T-helper 17 cell (primary cell): Measurements from ENCODE around the gene EIF2B2. TPM values are rescaled to one million over a fixed set of nuclear protein-coding genes. Genes with fewer than 3 reads are reported as not detected.

ENCODE experiments used
- ATAC-seq: fragments of 150-1000 bp; cut with Tn5 transposase; 2 replicates; pipeline ENCODE4 v1.10.0; 2021; ENCODE audit warnings: mild to moderate bottlenecking, moderate library complexity
- DNase-seq, 3 donors: peaks; one replicate each; pipeline versions ENCODE4 v3.0.0 to v3.0.0-alpha.2; 2020 to 2021
- H3K9me3 ChIP-seq: one replicate; pipeline ENCODE4 v1.7.0; 2013; ENCODE audit warnings: low read length, mild to moderate bottlenecking; ENCODE audit not compliant: control insufficient read depth, poor library complexity, severe bottlenecking
- H3K27ac Mint-ChIP-seq: one replicate; pipeline ENCODE4 v1.8.0; 2022; ENCODE audit warnings: mild to moderate bottlenecking, moderate library complexity, mixed read lengths
- H3K27me3 Mint-ChIP-seq: one replicate; pipeline ENCODE4 v1.8.0; 2022; ENCODE audit warnings: mixed read lengths
- H3K36me3 Mint-ChIP-seq: one replicate; pipeline ENCODE4 v1.8.0; 2022; ENCODE audit warnings: low read depth, mixed read lengths
- H3K4me1 Mint-ChIP-seq: one replicate; pipeline ENCODE4 v1.8.0; 2022; ENCODE audit warnings: mild to moderate bottlenecking, mixed read lengths
- H3K4me3 Mint-ChIP-seq: one replicate; pipeline ENCODE4 v1.8.0; 2022; ENCODE audit warnings: mild to moderate bottlenecking, moderate library complexity, mixed read lengths
- total RNA-seq, 4 donors: library from RNA in 2 of 4; stranded (reverse) in 2 of 4; gene quantifications; one replicate each; pipeline ENCODE4 v1.2.3 and lab custom pipeline; 2022 to 2026

The EIF2B2 gene
- total RNA-seq, 2 donors from 2014 or later: 22.9 to 25.9 TPM

DNA sequence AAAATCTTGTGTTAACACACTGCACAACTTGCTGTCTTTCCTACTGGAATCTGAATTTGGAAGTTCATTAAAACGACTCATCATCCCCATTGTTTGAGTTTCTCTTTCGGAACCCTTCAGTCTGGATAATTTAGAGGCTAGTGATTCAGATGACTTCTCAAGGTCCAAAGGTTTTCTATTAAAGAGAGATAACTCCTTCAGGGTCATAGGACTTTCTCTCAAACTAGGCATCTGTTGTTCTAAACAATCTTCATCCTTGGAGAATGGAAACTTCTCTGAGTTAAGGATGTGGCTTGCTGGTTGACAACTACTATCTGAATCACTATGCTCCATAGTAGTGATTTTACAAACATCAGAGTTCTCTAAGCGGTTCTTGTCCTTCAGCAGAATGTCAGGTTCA lies 44.2 kb downstream of the EIF2B2 start:
- Mint-ChIP-seq H3K27ac (no peak overlapping the region), H3K36me3 (no peaks in the 10 kb centered on the region)
- ATAC-seq: no peak

DNA sequence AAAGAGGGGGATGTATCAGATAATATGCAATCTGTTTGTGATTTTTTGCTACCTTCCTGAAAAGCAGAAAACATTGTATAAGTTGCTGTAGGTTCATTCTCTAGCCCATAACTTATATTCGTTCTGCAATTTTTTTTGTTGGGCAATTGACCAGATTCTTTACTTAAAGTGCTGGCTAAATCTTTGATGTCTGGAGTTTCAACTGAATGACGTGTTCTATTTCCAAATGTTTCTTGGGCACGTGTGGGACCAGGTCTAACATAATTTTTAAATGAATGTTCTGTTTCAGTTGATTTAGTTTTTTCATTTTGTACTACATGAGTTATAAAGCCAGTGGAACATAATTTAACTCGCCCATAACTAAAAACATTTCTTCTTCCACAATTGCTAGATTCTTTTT lies 44.8 kb downstream of the EIF2B2 start:
- no peaks in the 10 kb centered on the region for H3K9me3 ChIP-seq
- H3K36me3 Mint-ChIP-seq: no peaks in the 10 kb centered on the region
- no peak for DNase-seq
- ATAC-seq: no peak
- peaks cover 42% of the 10 kb centered on the region for H3K4me1 Mint-ChIP-seq
- no peaks in the 10 kb centered on the region for H3K27me3 Mint-ChIP-seq
- no peak overlapping the region for H3K27ac Mint-ChIP-seq
- H3K4me3 Mint-ChIP-seq: no peak overlapping the region

More for the DNA sequence above, 44.2 kb downstream of the EIF2B2 start:
- no peaks in the 10 kb centered on the region for H3K9me3 ChIP-seq
- Mint-ChIP-seq H3K4me3 (no peak overlapping the region), H3K4me1 (peaks cover 42% of the 10 kb centered on the region), H3K27me3 (no peaks in the 10 kb centered on the region)
- DNase-seq: no peak

DNA sequence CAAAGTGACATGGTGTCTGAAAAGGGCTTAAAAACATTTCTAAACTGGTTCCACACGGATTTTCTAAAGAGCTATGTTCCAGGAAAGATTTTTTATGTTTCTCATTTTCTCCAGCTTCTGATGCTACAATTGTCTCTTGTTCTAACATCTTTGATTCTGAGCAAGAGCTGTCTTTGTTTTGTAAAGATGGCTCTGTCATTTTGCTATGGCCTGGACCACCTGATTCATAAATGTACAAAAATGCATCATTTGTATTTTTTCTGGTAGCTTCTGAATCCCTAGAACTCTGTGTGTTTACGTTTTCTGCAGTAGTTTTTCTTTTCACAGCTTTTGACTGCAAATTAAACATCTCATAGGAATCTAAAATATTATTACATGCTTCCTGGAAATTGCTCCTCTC lies 45.4 kb downstream of the EIF2B2 start:
- no peak for DNase-seq
- Mint-ChIP-seq H3K27ac (no peak overlapping the region), H3K4me3 (no peak overlapping the region), H3K36me3 (no peaks in the 10 kb centered on the region), H3K4me1 (peaks cover 42% of the 10 kb centered on the region), H3K27me3 (no peaks in the 10 kb centered on the region)
- no peaks in the 10 kb centered on the region for H3K9me3 ChIP-seq
- no peak for ATAC-seq

DNA sequence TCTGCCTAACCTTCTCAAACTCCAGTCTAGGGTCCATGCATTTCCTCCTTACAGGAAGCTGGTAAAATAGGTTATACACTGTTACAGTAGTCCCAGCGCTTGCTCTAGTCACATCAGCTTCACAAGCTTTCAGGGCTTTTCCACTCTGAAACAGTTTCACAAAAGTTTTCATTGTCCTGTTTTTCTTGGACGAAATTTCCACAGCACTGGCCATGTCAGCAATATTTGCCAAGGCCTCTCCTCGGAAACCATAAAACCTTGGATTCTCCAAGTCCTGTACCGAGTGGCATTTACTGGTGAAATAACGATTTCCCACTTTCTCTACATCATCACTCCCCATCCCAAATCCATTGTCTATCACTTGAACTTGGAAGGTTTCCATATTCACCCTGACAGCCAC lies 46.4 kb downstream of the EIF2B2 start:
- Mint-ChIP-seq H3K36me3 (no peaks in the 10 kb centered on the region), H3K4me1 (peaks cover 39% of the 10 kb centered on the region), H3K27ac (no peak overlapping the region), H3K27me3 (no peaks in the 10 kb centered on the region), H3K4me3 (no peak overlapping the region)
- DNase-seq: no peak
- H3K9me3 ChIP-seq: no peaks in the 10 kb centered on the region
- no peak for ATAC-seq

DNA sequence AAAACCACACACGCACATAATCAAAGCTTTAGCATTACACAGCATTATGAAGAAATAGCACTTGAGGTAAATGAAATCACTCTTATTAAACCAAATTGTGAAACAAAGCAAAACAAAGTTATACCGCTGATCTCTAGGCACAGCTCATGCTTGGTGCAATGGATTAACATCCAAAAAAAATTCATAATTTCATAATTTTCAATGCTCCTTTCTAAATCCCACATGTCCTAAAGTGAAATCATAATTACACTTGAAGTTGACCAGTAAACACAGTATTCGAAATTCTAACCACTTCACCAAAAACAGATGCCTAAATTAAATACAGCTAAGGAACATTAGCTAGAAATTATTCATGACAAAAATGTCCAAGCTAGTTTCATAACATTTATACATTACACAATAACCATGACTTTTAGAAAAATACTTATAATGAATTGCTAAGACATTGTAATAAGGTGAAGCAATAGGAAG lies 47.0 kb downstream of the EIF2B2 start:
- peaks cover 34% of the 10 kb centered on the region for H3K4me1 Mint-ChIP-seq
- DNase-seq (no peak), ATAC-seq (no peak)
- no peak overlapping the region for H3K27ac Mint-ChIP-seq
- H3K36me3 Mint-ChIP-seq: no peaks in the 10 kb centered on the region
- no peaks in the 10 kb centered on the region for H3K27me3 Mint-ChIP-seq
- peak overlapping the region; percentile 95 for H3K4me3 Mint-ChIP-seq
- H3K9me3 ChIP-seq: no peaks in the 10 kb centered on the region

DNA sequence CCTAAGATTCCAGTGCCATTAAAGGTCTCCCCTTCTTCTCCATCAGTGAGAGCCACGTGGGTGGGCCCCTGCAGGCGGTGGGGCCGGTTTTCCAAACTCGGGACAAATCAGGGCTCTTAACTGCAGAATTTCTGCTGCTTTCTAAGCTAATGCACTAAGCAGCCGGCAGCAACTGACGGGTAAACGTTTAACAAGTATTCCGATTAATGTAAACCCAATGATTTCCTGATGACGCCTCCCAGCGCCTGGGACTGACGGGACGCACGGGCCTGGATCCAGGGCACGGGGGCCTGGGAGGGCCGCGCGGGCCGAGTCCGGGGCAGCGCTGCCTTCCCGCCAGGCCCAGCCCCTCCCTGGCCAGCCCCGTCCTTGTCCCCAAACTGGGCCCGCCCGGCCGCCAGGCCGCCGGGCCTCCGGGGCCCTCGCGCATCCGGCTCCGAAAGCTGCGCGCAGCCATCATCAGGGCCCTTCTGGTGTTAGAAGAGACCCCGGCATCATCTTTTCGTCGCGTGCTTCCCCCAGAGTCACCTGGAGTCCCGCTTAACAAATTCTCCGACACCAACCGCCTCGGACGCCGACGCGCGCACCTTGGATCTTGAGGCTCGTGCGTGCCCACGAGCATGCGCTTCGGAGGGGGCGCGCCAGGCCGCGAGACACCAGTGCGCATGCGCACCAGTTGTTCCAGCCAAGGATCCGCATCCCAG lies 48.3 kb downstream of the EIF2B2 start, which contains the start of gene MLH3:
TSS of gene MLH3 (minus strand) at position 616 of the 704 bp plus-strand sequence. CDS start 1,812 bp downstream, outside the sequence.
- Mint-ChIP-seq H3K27ac (peak within 1 kb of the TSS; percentile 96), H3K36me3 (peaks cover 2% of the 10 kb centered on the region), H3K4me3 (peak within 1 kb of the TSS; percentile 95), H3K4me1 (peaks cover 32% of the 10 kb centered on the region), H3K27me3 (no peaks in the 10 kb centered on the region)
- DNase-seq (peak; percentile 71 to 74 (median 72)), ATAC-seq (peak; percentile 87)
- H3K9me3 ChIP-seq: no peaks in the 10 kb centered on the region

DNA sequence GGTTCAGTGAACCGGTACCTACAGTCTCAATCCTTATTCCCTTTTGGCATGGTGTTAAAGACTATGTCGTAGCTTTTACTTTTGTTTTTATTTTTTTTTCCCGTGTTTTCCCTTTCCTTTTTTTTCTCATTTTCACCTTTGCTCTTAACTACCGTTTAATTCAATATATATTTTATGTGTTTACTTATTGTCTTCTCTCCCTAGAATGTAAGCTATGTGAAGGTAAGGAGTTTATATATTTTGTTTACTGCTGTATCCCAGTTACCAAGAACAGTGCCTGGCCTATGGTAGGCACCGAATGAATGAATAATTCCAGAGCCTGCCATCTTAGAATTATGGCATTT lies 48.8 kb downstream of the EIF2B2 start:
- DNase-seq (no peak), ATAC-seq (no peak)
- peak overlapping the region; percentile 95 for H3K4me3 Mint-ChIP-seq
- no peaks in the 10 kb centered on the region for H3K27me3 Mint-ChIP-seq
- peaks cover 30% of the 10 kb centered on the region for H3K4me1 Mint-ChIP-seq
- peak overlapping the region; percentile 96 for H3K27ac Mint-ChIP-seq
- no peaks in the 10 kb centered on the region for H3K9me3 ChIP-seq
- peaks cover 2% of the 10 kb centered on the region for H3K36me3 Mint-ChIP-seq

DNA sequence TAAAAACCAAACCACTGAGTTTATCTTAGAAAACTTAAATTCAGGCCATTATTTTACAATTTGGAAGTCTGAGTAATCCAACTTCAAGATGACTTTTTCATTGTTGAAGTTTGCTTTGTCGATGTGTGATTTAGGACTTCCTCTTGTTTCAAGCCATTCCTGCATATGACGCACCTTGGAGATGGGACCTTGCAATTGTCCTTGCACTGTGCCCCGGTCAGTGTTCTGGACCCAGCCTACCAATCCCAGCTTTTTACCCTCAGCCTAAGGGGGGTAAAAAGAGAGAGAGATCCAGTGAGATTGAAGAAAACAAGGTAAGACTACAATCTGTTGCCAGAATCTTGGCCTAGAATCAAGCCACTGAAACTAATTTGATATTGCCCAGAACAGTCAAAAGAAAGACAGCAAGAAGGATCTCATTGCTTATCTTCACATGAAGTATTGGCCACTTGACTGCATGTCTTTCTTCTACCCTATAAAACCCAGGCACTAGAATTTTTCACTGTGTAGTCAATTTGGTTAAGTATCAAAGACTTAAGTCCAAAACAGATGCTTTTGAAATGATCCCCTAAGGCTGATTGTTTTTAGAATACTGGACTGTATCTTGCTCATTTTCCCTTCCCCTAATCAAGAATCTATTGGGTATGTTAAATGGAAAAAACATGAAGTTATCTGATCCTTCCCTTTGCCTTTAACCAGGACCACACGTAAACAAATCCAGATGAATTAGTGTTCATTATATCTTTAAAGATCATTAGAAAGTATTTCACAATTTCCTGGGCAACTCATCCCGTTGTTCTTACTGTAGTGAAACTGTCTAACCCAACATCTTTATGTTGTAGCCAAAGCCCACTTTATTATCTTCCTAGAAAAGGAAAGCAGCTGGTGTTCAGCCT lies 50.9 kb downstream of the EIF2B2 start:
- H3K27me3 Mint-ChIP-seq: no peaks in the 10 kb centered on the region
- peaks cover 2% of the 10 kb centered on the region for H3K36me3 Mint-ChIP-seq
- peaks cover 25% of the 10 kb centered on the region for H3K4me1 Mint-ChIP-seq
- no peaks in the 10 kb centered on the region for H3K9me3 ChIP-seq
- ATAC-seq: no peak
- no peak overlapping the region for H3K4me3 Mint-ChIP-seq
- no peak for DNase-seq
- H3K27ac Mint-ChIP-seq: peak overlapping the region; percentile 96

DNA sequence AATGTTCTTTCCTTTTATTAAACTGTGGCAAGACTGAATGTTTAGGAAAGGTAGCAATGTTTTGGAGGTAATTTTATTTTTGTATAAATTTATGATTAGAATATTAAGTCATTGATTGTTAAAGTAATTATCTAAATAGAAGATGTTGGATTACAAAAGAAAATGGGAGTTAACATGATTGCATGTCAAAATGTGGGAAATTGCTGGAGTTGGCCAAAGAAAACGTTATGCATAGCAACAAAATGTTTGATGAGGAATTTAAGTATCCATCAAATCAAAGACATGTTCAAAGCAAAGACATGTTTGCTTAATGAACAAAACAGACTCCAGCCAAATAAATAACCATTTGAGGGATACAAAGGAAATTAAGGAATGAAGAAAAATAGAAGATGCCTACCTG lies 51.7 kb downstream of the EIF2B2 start:
- Mint-ChIP-seq H3K4me1 (peaks cover 25% of the 10 kb centered on the region), H3K36me3 (peaks cover 2% of the 10 kb centered on the region), H3K4me3 (no peak overlapping the region), H3K27me3 (no peaks in the 10 kb centered on the region), H3K27ac (no peak overlapping the region)
- ATAC-seq (no peak), DNase-seq (no peak)
- no peaks in the 10 kb centered on the region for H3K9me3 ChIP-seq

DNA sequence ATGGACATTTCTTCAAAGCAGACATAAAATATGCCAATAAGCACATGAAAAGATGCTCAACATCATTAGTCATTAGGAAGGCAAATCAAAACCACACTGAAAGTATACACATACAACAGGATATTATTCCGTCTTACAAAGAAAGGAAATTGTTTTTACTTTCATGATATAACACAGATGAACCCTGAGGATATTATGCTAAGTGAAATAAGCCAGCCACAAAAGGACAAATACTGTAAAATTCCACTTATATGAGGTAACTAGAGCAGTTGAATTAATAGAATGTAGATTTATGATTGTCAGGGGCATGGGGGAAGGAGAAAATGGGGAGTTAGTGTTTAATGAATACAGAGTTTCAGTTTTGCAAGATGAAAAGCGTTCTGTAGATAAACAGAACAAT lies 56.9 kb downstream of the EIF2B2 start:
- H3K4me1 Mint-ChIP-seq: peaks cover 27% of the 10 kb centered on the region
- no peaks in the 10 kb centered on the region for H3K27me3 Mint-ChIP-seq
- H3K36me3 Mint-ChIP-seq: peaks cover 7% of the 10 kb centered on the region
- no peak overlapping the region for H3K27ac Mint-ChIP-seq
- DNase-seq (no peak), ATAC-seq (no peak)
- H3K4me3 Mint-ChIP-seq: no peak overlapping the region
- H3K9me3 ChIP-seq: no peaks in the 10 kb centered on the region

DNA sequence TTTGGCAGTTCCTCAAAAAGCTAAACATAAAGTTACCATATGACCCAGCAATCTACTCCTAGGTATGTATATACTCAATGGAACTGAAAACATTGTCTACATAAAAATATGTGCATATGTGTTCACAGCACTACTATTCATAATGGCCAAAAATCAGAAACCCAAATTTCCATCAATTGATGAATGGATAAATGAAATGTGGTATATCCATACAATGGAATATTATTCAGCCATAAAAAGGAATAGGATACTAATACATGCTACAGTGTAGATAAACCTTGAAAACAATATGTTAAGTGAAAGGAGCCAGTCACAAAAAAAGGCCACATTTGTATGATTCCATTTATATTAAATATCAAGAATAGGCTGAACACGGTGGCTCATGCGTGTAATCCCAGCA lies 57.7 kb downstream of the EIF2B2 start:
- DNase-seq (no peak), ATAC-seq (no peak)
- Mint-ChIP-seq H3K27me3 (no peaks in the 10 kb centered on the region), H3K36me3 (peaks cover 7% of the 10 kb centered on the region), H3K4me3 (no peak overlapping the region), H3K4me1 (peaks cover 26% of the 10 kb centered on the region), H3K27ac (peak overlapping the region; percentile 77)
- H3K9me3 ChIP-seq: no peaks in the 10 kb centered on the region
